ENCODE measurements around the gene P4HA1.

P4HA1 gene

GRCh38 chr10:72981882-72982529 lies 114.7 kb downstream of the P4HA1 start:
- no peak for DNase-seq (ENCODE audit: low spot score)
- POLR2A ChIA-PET (ENCODE audit: low non-redundant PET) = no interaction called here
- no peak for TF ChIP-seq CTCF (conservative IDR thresholded peaks at IDR 0.05; ENCODE audit: low read depth)
- no peak overlapping the region for H3K27ac ChIP-seq
- CTCF ChIA-PET = no interaction called here

- TF ChIP-seq CTCF (conservative IDR thresholded peaks at IDR 0.05; ENCODE audit: low read depth) = no peak
- CTCF ChIA-PET = no interaction called here
- H3K27ac ChIP-seq = no peak overlapping the region
- no peak for DNase-seq (ENCODE audit: low spot score)
- POLR2A ChIA-PET (ENCODE audit: low non-redundant PET) = no interaction called here
These were observed 115.4 kb downstream of the P4HA1 start for GRCh38 chr10:72981028-72981881.

- CTCF ChIA-PET = interaction anchor here (0.8 kb wide), 1 partner anchor 21 kb away, joined by 6 read pairs; no protein-coding TSS in a partner anchor
- POLR2A ChIA-PET (ENCODE audit: low non-redundant PET) = no interaction called here
- TF ChIP-seq CTCF (conservative IDR thresholded peaks at IDR 0.05; ENCODE audit: low read depth) = no peak
These were observed 116.3 kb downstream of the P4HA1 start for GRCh38 chr10:72980348-72980747.

GRCh38 chr10:72979709-72980108 lies 117.0 kb downstream of the P4HA1 start:
- TF ChIP-seq CTCF (conservative IDR thresholded peaks at IDR 0.05; ENCODE audit: low read depth) = no peak
- ChIA-PET POLR2A (ENCODE audit: low non-redundant PET) (no interaction called here), CTCF (interaction anchor here (0.8 kb wide), 1 partner anchor 21 kb away, joined by 6 read pairs; no protein-coding TSS in a partner anchor)
- DNase-seq (ENCODE audit: low spot score) = no peak
- no peak overlapping the region for H3K27ac ChIP-seq

More at GRCh38 chr10:72980348-72980747, 116.3 kb downstream of the P4HA1 start:
- no peak for DNase-seq (ENCODE audit: low spot score)
- H3K27ac ChIP-seq = no peak overlapping the region

GRCh38 chr10:72976886-72977285 lies 119.8 kb downstream of the P4HA1 start:
- H3K27ac ChIP-seq = no peak overlapping the region
- no peak for TF ChIP-seq CTCF (conservative IDR thresholded peaks at IDR 0.05; ENCODE audit: low read depth)
- ChIA-PET CTCF (no interaction called here), POLR2A (ENCODE audit: low non-redundant PET) (no interaction called here)
- no peak for DNase-seq (ENCODE audit: low spot score)

Data from RWPE1 (cell line).